SK-N-SH treated with all-trans-retinoic acid at 6 μM for 48 hours (cell line): ENCODE data around the gene SLC7A4.

Experiments
- ATAC-seq: fragments of 200-7000 bp; cut with Tn5 transposase; 3 replicates; pipeline ENCODE4 v1.9.1; 2020; ENCODE audit warnings: mild to moderate bottlenecking, moderate library complexity
- ARNTL ChIP-seq: fragments of 450-650 bp; formaldehyde crosslinking; IDR thresholded peaks from 2 replicates; pipeline ENCODE4 v1.5.0; 2020; ENCODE audit warnings: low read depth, mild to moderate bottlenecking, moderate library complexity, borderline replicate concordance
- BACH2 ChIP-seq: fragments of 250-450 bp; sonication (Bioruptor Pico); IDR thresholded peaks from 2 replicates; pipeline ENCODE4 v1.9.0; 2021; ENCODE audit warnings: mild to moderate bottlenecking, borderline replicate concordance
- CREB5 ChIP-seq: fragments of 250-450 bp; sonication (Bioruptor Pico); IDR thresholded peaks from 2 replicates; pipeline ENCODE4 v1.5.1; 2020; ENCODE audit warnings: low read depth, mild to moderate bottlenecking, moderate library complexity
- CSDC2 ChIP-seq: fragments of 250-450 bp; sonication (Bioruptor Pico); IDR thresholded peaks from 2 replicates; pipeline ENCODE4 v1.5.0; 2020; ENCODE audit warnings: mild to moderate bottlenecking, moderate library complexity
- CSRNP3 ChIP-seq: fragments of 250-450 bp; sonication (Bioruptor Pico); IDR thresholded peaks from 2 replicates; pipeline ENCODE4 v1.5.1; 2021; ENCODE audit warnings: mild to moderate bottlenecking, moderate library complexity
- ESRRG ChIP-seq: fragments of 250-450 bp; sonication (Bioruptor Pico); IDR thresholded peaks from 2 replicates; pipeline ENCODE4 v1.6.1; 2021; ENCODE audit warnings: mild to moderate bottlenecking
- ISL1 ChIP-seq: fragments of 250-450 bp; sonication (Bioruptor Pico); IDR thresholded peaks from 2 replicates; pipeline ENCODE4 v2.1.2; 2022; ENCODE audit warnings: mild to moderate bottlenecking, moderate library complexity
- OSR1 ChIP-seq: fragments of 250-450 bp; sonication (Bioruptor Pico); IDR thresholded peaks from 2 replicates; pipeline ENCODE4 v1.8.0; 2022; ENCODE audit warnings: moderate library complexity, mild to moderate bottlenecking, inconsistent platforms
- PPARA ChIP-seq: fragments of 250-450 bp; sonication (Bioruptor Pico); IDR thresholded peaks from 2 replicates; pipeline ENCODE4 v1.5.0; 2020; ENCODE audit warnings: mild to moderate bottlenecking, borderline replicate concordance
- RARB ChIP-seq: fragments of 250-450 bp; sonication (Bioruptor Pico); IDR thresholded peaks from 2 replicates; pipeline ENCODE4 v1.8.0; 2021; ENCODE audit warnings: mild to moderate bottlenecking, moderate library complexity
- SNAI2 ChIP-seq: fragments of 250-450 bp; sonication (Bioruptor Pico); IDR thresholded peaks from 2 replicates; pipeline ENCODE4 v1.5.0; 2020; ENCODE audit warnings: mild to moderate bottlenecking, moderate library complexity
- TCF4 ChIP-seq: fragments of 250-450 bp; sonication (Bioruptor Pico); IDR thresholded peaks from 2 replicates; pipeline ENCODE4 v1.8.0; 2021; ENCODE audit warnings: mild to moderate bottlenecking, moderate library complexity, borderline replicate concordance
- TSHZ2 ChIP-seq: fragments of 250-450 bp; sonication (Bioruptor Pico); IDR thresholded peaks from 2 replicates; pipeline ENCODE4 v1.5.0; 2020; ENCODE audit warnings: mild to moderate bottlenecking, moderate library complexity
- ZFP3 ChIP-seq: fragments of 250-450 bp; sonication (Bioruptor Pico); IDR thresholded peaks from 2 replicates; pipeline ENCODE4 v1.5.0; 2020; ENCODE audit warnings: mild to moderate bottlenecking, moderate library complexity
- ZFP30 ChIP-seq: fragments of 450-650 bp; formaldehyde crosslinking; IDR thresholded peaks from 2 replicates; pipeline ENCODE4 v1.5.0; 2022; ENCODE audit warnings: mild to moderate bottlenecking, moderate library complexity
- ZNF565 ChIP-seq: fragments of 450-650 bp; formaldehyde crosslinking; conservative IDR thresholded peaks from 2 replicates; pipeline ENCODE4 v1.5.0; 2020; ENCODE audit warnings: low read depth, mild to moderate bottlenecking, moderate library complexity
- ZNF70 ChIP-seq: fragments of 450-650 bp; formaldehyde crosslinking; IDR thresholded peaks from 2 replicates; pipeline ENCODE4 v1.5.0; 2020; ENCODE audit warnings: mild to moderate bottlenecking, moderate library complexity
- ZNF8 ChIP-seq: fragments of 450-650 bp; formaldehyde crosslinking; IDR thresholded peaks from 2 replicates; pipeline ENCODE4 v1.5.0; 2020; ENCODE audit warnings: mild to moderate bottlenecking, moderate library complexity
- TF ChIP-seq, protein P1 (sequence below): fragments of 250-450 bp; sonication (Bioruptor Pico); IDR thresholded peaks from 2 replicates; pipeline ENCODE4 v1.8.0; 2020; ENCODE audit warnings: mild to moderate bottlenecking, moderate library complexity, borderline replicate concordance
- TF ChIP-seq, protein P2 (sequence below): fragments of 250-450 bp; sonication (Bioruptor Pico); IDR thresholded peaks from 2 replicates; pipeline ENCODE4 v1.8.0; 2021; ENCODE audit warnings: low read depth, mild to moderate bottlenecking, moderate library complexity, borderline replicate concordance

Gene SLC7A4

DNA sequence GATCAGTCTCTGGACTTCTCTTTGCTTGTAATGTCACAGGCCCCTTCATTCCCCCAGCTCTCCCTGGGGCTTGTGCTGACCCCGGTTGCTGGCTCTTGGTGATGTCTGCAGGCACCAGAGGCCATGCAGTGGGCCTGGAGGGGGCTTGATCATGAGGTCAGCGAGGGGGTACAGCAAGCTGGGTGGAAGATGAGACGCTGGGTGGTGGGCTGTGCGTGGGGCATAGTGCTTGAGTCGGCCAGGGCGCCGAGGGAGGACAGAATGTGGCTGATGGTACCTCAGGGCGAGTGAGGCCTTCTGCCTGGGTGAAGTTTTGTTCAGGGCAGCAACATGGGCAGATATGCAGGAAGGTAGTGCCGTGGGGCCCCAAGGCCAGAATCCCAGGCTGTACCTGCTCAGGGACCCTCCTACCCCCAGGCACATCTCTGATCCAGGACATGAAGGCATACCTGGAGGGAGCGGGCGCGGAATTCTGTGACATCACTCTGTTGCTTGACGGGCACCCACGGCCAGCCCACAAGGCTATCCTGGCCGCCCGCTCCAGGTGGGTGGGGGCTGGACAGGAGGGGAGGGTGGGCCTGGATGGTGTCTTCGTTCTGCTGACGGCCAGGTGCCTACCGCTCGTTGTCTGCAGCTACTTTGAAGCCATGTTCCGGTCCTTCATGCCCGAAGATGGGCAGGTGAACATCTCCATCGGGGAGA is 36.9 kb downstream of the SLC7A4 start:
- TF ChIP-seq CSDC2 (CRISPR knock-in tag) (no peak), BACH2 (CRISPR knock-in tag) (no peak), CREB5 (CRISPR knock-in tag) (no peak), ZNF8 (no peak), ZNF565 (CRISPR knock-in tag) (no peak), RARB (CRISPR knock-in tag) (no peak), ZFP3 (CRISPR knock-in tag) (no peak), OSR1 (CRISPR knock-in tag) (no peak), ARNTL (CRISPR knock-in tag) (no peak), TCF4 (no peak), ZFP30 (no peak), ESRRG (no peak), PPARA (CRISPR knock-in tag) (no peak), TSHZ2 (no peak), ISL1 (CRISPR knock-in tag) (no peak)
- TF ChIP-seq, protein P1, sequence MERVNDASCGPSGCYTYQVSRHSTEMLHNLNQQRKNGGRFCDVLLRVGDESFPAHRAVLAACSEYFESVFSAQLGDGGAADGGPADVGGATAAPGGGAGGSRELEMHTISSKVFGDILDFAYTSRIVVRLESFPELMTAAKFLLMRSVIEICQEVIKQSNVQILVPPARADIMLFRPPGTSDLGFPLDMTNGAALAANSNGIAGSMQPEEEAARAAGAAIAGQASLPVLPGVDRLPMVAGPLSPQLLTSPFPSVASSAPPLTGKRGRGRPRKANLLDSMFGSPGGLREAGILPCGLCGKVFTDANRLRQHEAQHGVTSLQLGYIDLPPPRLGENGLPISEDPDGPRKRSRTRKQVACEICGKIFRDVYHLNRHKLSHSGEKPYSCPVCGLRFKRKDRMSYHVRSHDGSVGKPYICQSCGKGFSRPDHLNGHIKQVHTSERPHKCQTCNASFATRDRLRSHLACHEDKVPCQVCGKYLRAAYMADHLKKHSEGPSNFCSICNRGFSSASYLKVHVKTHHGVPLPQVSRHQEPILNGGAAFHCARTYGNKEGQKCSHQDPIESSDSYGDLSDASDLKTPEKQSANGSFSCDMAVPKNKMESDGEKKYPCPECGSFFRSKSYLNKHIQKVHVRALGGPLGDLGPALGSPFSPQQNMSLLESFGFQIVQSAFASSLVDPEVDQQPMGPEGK = no peak
- TF ChIP-seq, all 23 proteins: peak for 0
- ATAC-seq = no peak

DNA sequence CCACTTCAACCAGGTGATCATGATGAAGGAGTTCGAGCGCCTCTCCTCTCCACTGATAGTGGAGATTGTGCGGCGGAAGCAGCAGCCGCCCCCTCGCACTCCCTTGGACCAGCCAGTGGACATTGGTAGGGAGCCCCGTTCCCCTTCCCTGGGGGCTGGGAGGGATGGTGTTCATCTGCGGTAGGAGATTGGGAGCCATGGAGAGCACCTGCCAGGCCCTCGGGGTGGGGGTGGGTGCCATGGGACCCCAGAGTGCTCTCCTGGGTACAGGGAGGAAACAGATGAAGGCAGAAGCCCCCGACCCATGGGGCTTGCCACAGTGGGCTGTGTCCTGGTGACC is 37.5 kb downstream of the SLC7A4 start:
- no peak for ATAC-seq
- no peak for TF ChIP-seq TSHZ2
- no peak for TF ChIP-seq ZFP30
- TF ChIP-seq PPARA (CRISPR knock-in tag) = no peak
- no peak for TF ChIP-seq RARB (CRISPR knock-in tag)
- TF ChIP-seq TCF4 = no peak
- TF ChIP-seq ESRRG = no peak
- TF ChIP-seq, protein P1 = no peak
- TF ChIP-seq ZNF70 (CRISPR knock-in tag) = no peak
- TF ChIP-seq, all 23 proteins: peak for 0

DNA sequence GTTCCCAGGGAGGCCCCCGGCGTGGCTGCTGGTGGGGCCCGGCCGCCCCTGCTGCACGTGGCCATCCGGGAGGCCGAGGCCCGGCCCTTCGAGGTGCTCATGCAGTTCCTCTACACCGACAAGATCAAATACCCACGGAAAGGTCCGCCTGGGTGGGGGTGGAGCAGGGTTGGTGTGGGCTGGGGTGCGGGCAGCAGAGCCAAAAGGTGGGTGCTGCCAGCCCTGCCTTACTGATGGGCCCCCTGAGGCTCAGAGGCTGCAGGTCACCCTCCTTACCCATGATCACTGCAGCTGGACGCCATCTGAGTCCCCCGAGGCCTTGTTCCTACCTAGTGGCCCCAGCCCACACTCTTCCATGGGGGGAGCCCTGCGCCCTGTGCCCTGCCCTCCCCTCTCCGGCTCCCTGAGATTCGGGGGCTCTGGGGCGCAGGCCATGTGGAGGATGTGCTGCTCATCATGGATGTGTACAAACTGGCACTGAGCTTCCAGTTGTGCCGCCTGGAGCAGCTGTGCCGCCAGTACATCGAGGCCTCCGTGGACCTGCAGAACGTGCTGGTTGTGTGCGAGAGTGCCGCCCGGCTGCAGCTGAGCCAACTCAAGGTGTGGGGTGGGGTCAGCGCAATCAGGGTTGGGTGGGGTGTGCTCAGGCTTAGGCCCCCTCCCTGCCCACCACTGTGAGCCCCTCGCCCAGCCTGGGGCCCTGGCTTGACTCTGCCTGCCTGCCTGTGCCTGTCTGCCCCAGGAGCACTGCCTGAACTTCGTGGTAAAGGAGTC is 38.0 kb downstream of the SLC7A4 start:
- ATAC-seq = no peak
- TF ChIP-seq SNAI2 (CRISPR knock-in tag) (no peak), TCF4 (no peak), CSRNP3 (CRISPR knock-in tag) (no peak), ZNF8 (no peak), ZNF70 (CRISPR knock-in tag) (no peak), OSR1 (CRISPR knock-in tag) (no peak)
- TF ChIP-seq, protein P1 = no peak
- TF ChIP-seq, protein P2, sequence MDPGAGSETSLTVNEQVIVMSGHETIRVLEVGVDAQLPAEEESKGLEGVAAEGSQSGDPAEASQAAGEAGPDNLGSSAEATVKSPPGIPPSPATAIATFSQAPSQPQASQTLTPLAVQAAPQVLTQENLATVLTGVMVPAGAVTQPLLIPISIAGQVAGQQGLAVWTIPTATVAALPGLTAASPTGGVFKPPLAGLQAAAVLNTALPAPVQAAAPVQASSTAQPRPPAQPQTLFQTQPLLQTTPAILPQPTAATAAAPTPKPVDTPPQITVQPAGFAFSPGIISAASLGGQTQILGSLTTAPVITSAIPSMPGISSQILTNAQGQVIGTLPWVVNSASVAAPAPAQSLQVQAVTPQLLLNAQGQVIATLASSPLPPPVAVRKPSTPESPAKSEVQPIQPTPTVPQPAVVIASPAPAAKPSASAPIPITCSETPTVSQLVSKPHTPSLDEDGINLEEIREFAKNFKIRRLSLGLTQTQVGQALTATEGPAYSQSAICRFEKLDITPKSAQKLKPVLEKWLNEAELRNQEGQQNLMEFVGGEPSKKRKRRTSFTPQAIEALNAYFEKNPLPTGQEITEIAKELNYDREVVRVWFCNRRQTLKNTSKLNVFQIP (CRISPR knock-in tag) = no peak
